Measurements from ENCODE around the gene GABPA. TPM values are rescaled to one million over a fixed set of nuclear protein-coding genes. Genes with fewer than 3 reads are reported as not detected.

Gene GABPA
- total RNA-seq, 1 donor from 2014 or later = 26.3 TPM

GRCh38 chr21:25717491-25718147 is 17.2 kb upstream of the GABPA start:
- Mint-ChIP-seq H3K27ac (no peak overlapping the region), H3K9me3 (no peaks in the 10 kb centered on the region), H3K27me3 (ENCODE audit: low read depth) (no peaks in the 10 kb centered on the region), H3K36me3 (ENCODE audit: low read depth) (peaks cover 19% of the 10 kb centered on the region), H3K4me3 (ENCODE audit: low read depth) (no peak overlapping the region), H3K4me1 (ENCODE audit: low read depth) (peaks cover 3% of the 10 kb centered on the region)
- DNase-seq (ENCODE audit: low spot score) = no peak
- intact Hi-C loops (cut with micrococcal nuclease) = no loop called here

- H3K9me3 Mint-ChIP-seq = no peaks in the 10 kb centered on the region
- no peak for DNase-seq (ENCODE audit: low spot score)
- H3K4me1 Mint-ChIP-seq (ENCODE audit: low read depth) = no peaks in the 10 kb centered on the region
- intact Hi-C loops (cut with micrococcal nuclease) = no loop called here
- no peak overlapping the region for H3K4me3 Mint-ChIP-seq (ENCODE audit: low read depth)
- H3K27ac Mint-ChIP-seq = no peak overlapping the region
- H3K36me3 Mint-ChIP-seq (ENCODE audit: low read depth) = peaks cover 53% of the 10 kb centered on the region
- H3K27me3 Mint-ChIP-seq (ENCODE audit: low read depth) = no peaks in the 10 kb centered on the region
These were observed 12.8 kb upstream of the GABPA start for GRCh38 chr21:25721987-25722386.

- H3K4me1 Mint-ChIP-seq (ENCODE audit: low read depth) = no peaks in the 10 kb centered on the region
- no peaks in the 10 kb centered on the region for H3K27me3 Mint-ChIP-seq (ENCODE audit: low read depth)
- no peaks in the 10 kb centered on the region for H3K9me3 Mint-ChIP-seq
- H3K27ac Mint-ChIP-seq = no peak overlapping the region
- no peak for DNase-seq (ENCODE audit: low spot score)
- intact Hi-C loops (cut with micrococcal nuclease) = no loop called here
- H3K4me3 Mint-ChIP-seq (ENCODE audit: low read depth) = no peak overlapping the region
- H3K36me3 Mint-ChIP-seq (ENCODE audit: low read depth) = peaks cover 60% of the 10 kb centered on the region
These were observed 12.1 kb upstream of the GABPA start for GRCh38 chr21:25722631-25723030.

DNA sequence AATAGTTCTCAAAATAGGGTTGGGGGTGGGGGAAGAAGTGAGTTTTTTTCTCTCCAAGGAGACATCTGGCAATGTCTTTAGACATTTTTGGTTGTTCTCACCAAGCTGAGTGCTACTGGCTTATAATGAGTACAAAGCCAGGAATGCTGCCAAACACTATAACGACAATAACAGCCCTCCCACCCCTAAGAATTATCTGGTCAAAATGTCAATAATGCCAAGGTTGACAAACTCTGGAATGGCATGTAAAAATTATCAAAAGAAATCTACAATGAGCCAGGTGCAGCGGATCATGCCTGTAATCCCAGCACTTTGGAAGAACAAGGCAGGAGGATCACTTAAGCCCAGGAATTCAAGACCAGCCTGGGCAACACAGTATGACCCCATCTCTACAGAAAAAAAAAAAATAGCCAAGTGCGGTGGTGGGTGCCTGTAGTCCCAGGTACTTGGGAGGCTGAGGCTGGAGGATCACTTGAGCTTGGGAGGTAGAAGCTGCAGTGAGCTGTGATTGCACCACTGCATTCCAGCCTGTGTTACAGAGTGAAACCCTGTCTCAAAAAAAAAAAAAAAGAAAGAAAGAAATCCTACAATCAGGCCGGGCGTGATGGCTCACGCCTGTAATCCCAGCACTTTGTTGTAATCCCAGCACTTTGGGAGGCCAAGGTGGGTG is 2.5 kb upstream of the GABPA start:
- H3K27ac Mint-ChIP-seq = no peak overlapping the region
- H3K27me3 Mint-ChIP-seq (ENCODE audit: low read depth) = no peaks in the 10 kb centered on the region
- no peaks in the 10 kb centered on the region for H3K9me3 Mint-ChIP-seq
- H3K36me3 Mint-ChIP-seq (ENCODE audit: low read depth) = peaks cover 54% of the 10 kb centered on the region
- peaks cover 26% of the 10 kb centered on the region for H3K4me1 Mint-ChIP-seq (ENCODE audit: low read depth)
- no peak for DNase-seq (ENCODE audit: low spot score)
- intact Hi-C loops (cut with micrococcal nuclease) = loop anchor here (10.0 kb wide), 2 partner anchors 307 to 1113 kb away; partner anchors contain the start of gene ADAMTS1
- peak overlapping the region; percentile 23 for H3K4me3 Mint-ChIP-seq (ENCODE audit: low read depth)

DNA sequence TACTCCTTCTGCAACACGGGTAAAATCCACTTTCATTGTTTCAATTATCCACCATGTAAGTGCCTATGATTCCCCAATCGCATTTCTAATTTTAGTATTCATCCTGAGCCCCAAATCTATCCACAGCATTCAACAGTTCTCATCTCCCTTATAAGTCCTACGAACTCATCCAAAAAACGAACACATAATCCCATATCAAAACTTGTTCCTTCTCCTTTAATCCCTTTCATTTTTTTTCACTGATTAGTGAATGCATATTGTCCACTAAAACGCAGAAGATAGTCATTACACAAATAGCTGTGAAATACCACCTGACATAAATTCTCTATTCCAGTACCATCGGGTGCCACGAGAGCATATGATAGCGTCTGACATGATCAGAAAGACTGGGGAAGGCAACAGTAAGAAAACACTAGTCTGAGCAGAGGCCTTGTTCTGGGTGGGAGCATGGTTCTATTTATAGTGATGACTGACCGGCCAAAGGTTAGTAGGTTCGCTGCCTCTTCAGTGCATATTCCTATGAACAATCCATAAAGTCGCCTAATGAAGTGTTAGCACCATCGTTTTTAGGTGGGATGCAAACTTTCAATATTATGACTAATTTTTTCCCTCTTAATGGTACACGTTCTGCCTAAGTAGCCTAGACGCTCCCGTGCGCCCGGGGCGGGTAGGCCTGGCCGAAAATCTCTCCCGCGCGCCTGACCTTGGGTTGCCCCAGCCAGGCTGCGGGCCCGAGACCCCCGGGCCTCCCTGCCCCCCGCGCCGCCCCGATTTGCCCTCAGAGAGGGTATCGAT is 716 bp upstream of the GABPA start:
- peaks cover 39% of the 10 kb centered on the region for H3K36me3 Mint-ChIP-seq (ENCODE audit: low read depth)
- H3K27me3 Mint-ChIP-seq (ENCODE audit: low read depth) = no peaks in the 10 kb centered on the region
- intact Hi-C loops (cut with micrococcal nuclease) = loop anchor here (2.0 to 10.0 kb wide), 5 partner anchors 25 to 1111 kb away; partner anchors contain the start of genes ADAMTS1 and APP
- DNase-seq (ENCODE audit: low spot score) = no peak
- no peaks in the 10 kb centered on the region for H3K9me3 Mint-ChIP-seq
- H3K4me3 Mint-ChIP-seq (ENCODE audit: low read depth) = peak overlapping the region; percentile 99
- peaks cover 33% of the 10 kb centered on the region for H3K4me1 Mint-ChIP-seq (ENCODE audit: low read depth)
- H3K27ac Mint-ChIP-seq = peak overlapping the region; percentile 100

GRCh38 chr21:25734654-25734903 is 193 bp upstream of the GABPA start:
- Mint-ChIP-seq H3K4me3 (ENCODE audit: low read depth) (peak overlapping the region; percentile 99), H3K27ac (peak overlapping the region; percentile 100), H3K9me3 (no peaks in the 10 kb centered on the region), H3K36me3 (ENCODE audit: low read depth) (peaks cover 39% of the 10 kb centered on the region), H3K27me3 (ENCODE audit: low read depth) (no peaks in the 10 kb centered on the region), H3K4me1 (ENCODE audit: low read depth) (peaks cover 34% of the 10 kb centered on the region)
- no peak for DNase-seq (ENCODE audit: low spot score)
- intact Hi-C loops (cut with micrococcal nuclease) = loop anchor here (2.0 to 10.0 kb wide), 5 partner anchors 26 to 1110 kb away; partner anchors contain the start of genes ADAMTS1 and APP

- Mint-ChIP-seq H3K36me3 (ENCODE audit: low read depth) (peaks cover 33% of the 10 kb centered on the region), H3K27ac (peak overlapping the region; percentile 100), H3K9me3 (no peaks in the 10 kb centered on the region), H3K4me3 (ENCODE audit: low read depth) (peak overlapping the region; percentile 99), H3K4me1 (ENCODE audit: low read depth) (peaks cover 34% of the 10 kb centered on the region), H3K27me3 (ENCODE audit: low read depth) (no peaks in the 10 kb centered on the region)
- no peak for DNase-seq (ENCODE audit: low spot score)
- intact Hi-C loops (cut with micrococcal nuclease) = loop anchor here (1.0 to 10.0 kb wide), 7 partner anchors 14 to 1109 kb away; partner anchors contain the start of genes ADAMTS1, APP and MRPL39
These were observed 1.1 kb downstream of the GABPA start for GRCh38 chr21:25735646-25736597.

- no peak overlapping the region for H3K4me3 Mint-ChIP-seq (ENCODE audit: low read depth)
- no peaks in the 10 kb centered on the region for H3K27me3 Mint-ChIP-seq (ENCODE audit: low read depth)
- no peaks in the 10 kb centered on the region for H3K9me3 Mint-ChIP-seq
- peaks cover 36% of the 10 kb centered on the region for H3K4me1 Mint-ChIP-seq (ENCODE audit: low read depth)
- peaks cover 33% of the 10 kb centered on the region for H3K36me3 Mint-ChIP-seq (ENCODE audit: low read depth)
- no peak for DNase-seq (ENCODE audit: low spot score)
- no peak overlapping the region for H3K27ac Mint-ChIP-seq
- intact Hi-C loops (cut with micrococcal nuclease) = loop anchor here (10.0 kb wide), 2 partner anchors 313 to 1107 kb away; partner anchors contain the start of gene ADAMTS1
These were observed 2.6 kb downstream of the GABPA start for GRCh38 chr21:25737421-25737820.

GRCh38 chr21:25742900-25743299 is 8.1 kb downstream of the GABPA start:
- H3K4me3 Mint-ChIP-seq (ENCODE audit: low read depth) = no peak overlapping the region
- DNase-seq (ENCODE audit: low spot score) = no peak
- H3K4me1 Mint-ChIP-seq (ENCODE audit: low read depth) = peaks cover 10% of the 10 kb centered on the region
- H3K27ac Mint-ChIP-seq = no peak overlapping the region
- peaks cover 30% of the 10 kb centered on the region for H3K36me3 Mint-ChIP-seq (ENCODE audit: low read depth)
- H3K27me3 Mint-ChIP-seq (ENCODE audit: low read depth) = no peaks in the 10 kb centered on the region
- H3K9me3 Mint-ChIP-seq = no peaks in the 10 kb centered on the region
- intact Hi-C loops (cut with micrococcal nuclease) = no loop called here

GRCh38 chr21:25744854-25745253 is 10.1 kb downstream of the GABPA start:
- Mint-ChIP-seq H3K4me1 (ENCODE audit: low read depth) (peaks cover 2% of the 10 kb centered on the region), H3K4me3 (ENCODE audit: low read depth) (no peak overlapping the region), H3K9me3 (no peaks in the 10 kb centered on the region), H3K27me3 (ENCODE audit: low read depth) (no peaks in the 10 kb centered on the region), H3K27ac (no peak overlapping the region), H3K36me3 (ENCODE audit: low read depth) (peaks cover 39% of the 10 kb centered on the region)
- no peak for DNase-seq (ENCODE audit: low spot score)
- intact Hi-C loops (cut with micrococcal nuclease) = no loop called here

GRCh38 chr21:25750085-25750484 is 15.3 kb downstream of the GABPA start:
- Mint-ChIP-seq H3K36me3 (ENCODE audit: low read depth) (peaks cover 50% of the 10 kb centered on the region), H3K27me3 (ENCODE audit: low read depth) (no peaks in the 10 kb centered on the region), H3K4me1 (ENCODE audit: low read depth) (peaks cover 5% of the 10 kb centered on the region), H3K27ac (no peak overlapping the region), H3K9me3 (no peaks in the 10 kb centered on the region), H3K4me3 (ENCODE audit: low read depth) (no peak overlapping the region)
- DNase-seq (ENCODE audit: low spot score) = no peak
- intact Hi-C loops (cut with micrococcal nuclease) = loop anchor here (1.0 kb wide), 1 partner anchor 14 kb away; no protein-coding TSS in a partner anchor

GRCh38 chr21:25752416-25752815 is 17.6 kb downstream of the GABPA start:
- intact Hi-C loops (cut with micrococcal nuclease) = no loop called here
- peaks cover 63% of the 10 kb centered on the region for H3K36me3 Mint-ChIP-seq (ENCODE audit: low read depth)
- peaks cover 19% of the 10 kb centered on the region for H3K4me1 Mint-ChIP-seq (ENCODE audit: low read depth)
- DNase-seq (ENCODE audit: low spot score) = no peak
- no peaks in the 10 kb centered on the region for H3K9me3 Mint-ChIP-seq
- H3K27ac Mint-ChIP-seq = no peak overlapping the region
- H3K4me3 Mint-ChIP-seq (ENCODE audit: low read depth) = no peak overlapping the region
- no peaks in the 10 kb centered on the region for H3K27me3 Mint-ChIP-seq (ENCODE audit: low read depth)
